ENCODE measurements around the gene VAV1.

VAV1 gene

GRCh38 chr19:6772028-6772865, at the start of gene VAV1:
Gene VAV1, plus strand, starts transcription at chr19:6772708. Its CDS starts 100 bp downstream, at chr19:6772808.
- peak; percentile 89 for DNase-seq

GRCh38 chr19:6723108-6723618, 49.3 kb upstream of the VAV1 start:
- no peak for DNase-seq

- DNase-seq: no peak
These were observed 48.8 kb upstream of the VAV1 start for GRCh38 chr19:6723738-6724137.

GRCh38 chr19:6724631-6725492, 47.6 kb upstream of the VAV1 start:
- DNase-seq: no peak

GRCh38 chr19:6725513-6726231, 46.8 kb upstream of the VAV1 start:
- no peak for DNase-seq

GRCh38 chr19:6728346-6728745, 44.2 kb upstream of the VAV1 start:
- DNase-seq: no peak

GRCh38 chr19:6729573-6730152, 42.8 kb upstream of the VAV1 start:
- DNase-seq: no peak

- DNase-seq: peak; percentile 72
These were observed 42.2 kb upstream of the VAV1 start for GRCh38 chr19:6730153-6730804.

- DNase-seq: no peak
These were observed 41.4 kb upstream of the VAV1 start for GRCh38 chr19:6730941-6731670.

GRCh38 chr19:6731822-6732221, 40.7 kb upstream of the VAV1 start:
- no peak for DNase-seq

- DNase-seq: no peak
These were observed 39.6 kb upstream of the VAV1 start for GRCh38 chr19:6732803-6733337.

GRCh38 chr19:6733338-6734095, 39.0 kb upstream of the VAV1 start:
- DNase-seq: no peak

- no peak for DNase-seq
These were observed 38.3 kb upstream of the VAV1 start for GRCh38 chr19:6734096-6734696.

- DNase-seq: no peak
These were observed 37.2 kb upstream of the VAV1 start for GRCh38 chr19:6735181-6735911.

GRCh38 chr19:6736169-6736916, 36.2 kb upstream of the VAV1 start:
- peak; percentile 90 for DNase-seq

- DNase-seq: no peak
These were observed 35.6 kb upstream of the VAV1 start for GRCh38 chr19:6736917-6737283.

- DNase-seq: peak; percentile 99
These were observed 35.1 kb upstream of the VAV1 start, which contains the start of gene GPR108 for GRCh38 chr19:6737284-6737872. Gene GPR108, minus strand, starts transcription at chr19:6737580. Its CDS starts 4 bp downstream, at chr19:6737576.
